ENCODE measurements around the gene EFNA5. TPM values are rescaled to one million over a fixed set of nuclear protein-coding genes. Genes with fewer than 3 reads are reported as not detected.

The EFNA5 gene
- polyA plus RNA-seq, 3 donors: 0.01 TPM; not detected in 2

GRCh38 chr5:107590686-107591085 is 80.1 kb downstream of the EFNA5 start:
- Histone ChIP-seq H3K27ac (ENCODE audit: low read depth in 1 of 2, low read length in 2 of 2) (no peak overlapping the region), H3K79me2 (ENCODE audit: insufficient read depth, low read length) (no peaks in the 10 kb centered on the region), H3K9ac (ENCODE audit: insufficient read depth, low read length, poor library complexity, severe bottlenecking) (no peak overlapping the region), H3K4me3 (replicated peaks in 1 of 3; ENCODE audit: low read depth in 2 of 3, low read length in 3 of 3) (no peak overlapping the region), H3K9me3 (replicated peaks in 1 of 2; ENCODE audit: control insufficient read depth in 1 of 2, insufficient read depth in 1 of 2, low read length in 2 of 2) (no peaks in the 10 kb centered on the region), H3K36me3 (replicated peaks in 1 of 2; ENCODE audit: control insufficient read depth in 1 of 2, insufficient read depth in 2 of 2, low read length in 2 of 2) (no peaks in the 10 kb centered on the region), H3K4me2 (replicated peaks; ENCODE audit: extremely low read depth, low read length, poor library complexity, severe bottlenecking) (no peak overlapping the region), H3K27me3 (ENCODE audit: control insufficient read depth in 2 of 2, insufficient read depth in 2 of 2, low read length in 2 of 2) (no peaks in the 10 kb centered on the region), H2AFZ (ENCODE audit: insufficient read depth, low read depth, low read length, poor library complexity, severe bottlenecking) (no peak overlapping the region), H3K4me1 (ENCODE audit: control insufficient read depth in 1 of 2, insufficient read depth in 2 of 2, low read length in 2 of 2) (no peaks in the 10 kb centered on the region), H4K20me1 (ENCODE audit: insufficient read depth, low read length) (no peaks in the 10 kb centered on the region)
- Mint-ChIP-seq H3K9me3 (peaks cover 0 to 2% (median 0%) of the 10 kb centered on the region in 7 donors), H3K27me3 (ENCODE audit: low read depth in 3 of 3) (peaks cover 1 to 4% (median 1%) of the 10 kb centered on the region in 3 donors), H3K36me3 (no peaks in the 10 kb centered on the region), H3K4me1 (no peaks in the 10 kb centered on the region), H3K27ac (no peak overlapping the region), H3K4me3 (no peak overlapping the region)
- DNase-seq: no peak
- WGBS (ENCODE audit: insufficient coverage): no CpG with 5 or more reads among the region's 1 CpG
- TF ChIP-seq CTCF (IDR thresholded peaks at IDR 0.05): no peak
- intact Hi-C loops (cut with micrococcal nuclease): no loop called here

GRCh38 chr5:107589520-107590193 is 81.1 kb downstream of the EFNA5 start:
- Histone ChIP-seq H3K27ac (ENCODE audit: low read depth in 1 of 2, low read length in 2 of 2) (no peak overlapping the region), H4K20me1 (ENCODE audit: insufficient read depth, low read length) (no peaks in the 10 kb centered on the region), H3K9me3 (replicated peaks in 1 of 2; ENCODE audit: control insufficient read depth in 1 of 2, insufficient read depth in 1 of 2, low read length in 2 of 2) (no peaks in the 10 kb centered on the region), H3K4me1 (ENCODE audit: control insufficient read depth in 1 of 2, insufficient read depth in 2 of 2, low read length in 2 of 2) (no peaks in the 10 kb centered on the region), H3K36me3 (replicated peaks in 1 of 2; ENCODE audit: control insufficient read depth in 1 of 2, insufficient read depth in 2 of 2, low read length in 2 of 2) (no peaks in the 10 kb centered on the region), H3K27me3 (ENCODE audit: control insufficient read depth in 2 of 2, insufficient read depth in 2 of 2, low read length in 2 of 2) (no peaks in the 10 kb centered on the region), H2AFZ (ENCODE audit: insufficient read depth, low read depth, low read length, poor library complexity, severe bottlenecking) (no peak overlapping the region), H3K9ac (ENCODE audit: insufficient read depth, low read length, poor library complexity, severe bottlenecking) (no peak overlapping the region), H3K4me2 (replicated peaks; ENCODE audit: extremely low read depth, low read length, poor library complexity, severe bottlenecking) (no peak overlapping the region), H3K79me2 (ENCODE audit: insufficient read depth, low read length) (no peaks in the 10 kb centered on the region), H3K4me3 (replicated peaks in 1 of 3; ENCODE audit: low read depth in 2 of 3, low read length in 3 of 3) (no peak overlapping the region)
- Mint-ChIP-seq H3K4me1 (no peaks in the 10 kb centered on the region), H3K36me3 (no peaks in the 10 kb centered on the region), H3K4me3 (no peak overlapping the region), H3K27me3 (ENCODE audit: low read depth in 3 of 3) (peaks cover 1 to 4% (median 1%) of the 10 kb centered on the region in 3 donors), H3K9me3 (peaks cover 0 to 2% (median 0%) of the 10 kb centered on the region in 7 donors), H3K27ac (no peak overlapping the region)
- intact Hi-C loops (cut with micrococcal nuclease): no loop called here
- no peak for TF ChIP-seq CTCF (IDR thresholded peaks at IDR 0.05)
- 92% methylated on average over 3 of the region's 7 CpGs for WGBS (ENCODE audit: insufficient coverage)
- no peak for DNase-seq

All from CD14-positive monocyte (primary cell).